ENCODE data around the gene CLSTN1. TPM values are rescaled to one million over a fixed set of nuclear protein-coding genes. Genes with fewer than 3 reads are reported as not detected.
A peak's percentile ranks its signal among the peaks of the same experiment; 100 is the strongest.

Gene CLSTN1
- total and polyA plus RNA-seq, 2 of the 13 experiments (the other 11 are each of a cell fraction or from before 2014, with no cell fraction given), result 19.7 to 29.8 TPM

DNA sequence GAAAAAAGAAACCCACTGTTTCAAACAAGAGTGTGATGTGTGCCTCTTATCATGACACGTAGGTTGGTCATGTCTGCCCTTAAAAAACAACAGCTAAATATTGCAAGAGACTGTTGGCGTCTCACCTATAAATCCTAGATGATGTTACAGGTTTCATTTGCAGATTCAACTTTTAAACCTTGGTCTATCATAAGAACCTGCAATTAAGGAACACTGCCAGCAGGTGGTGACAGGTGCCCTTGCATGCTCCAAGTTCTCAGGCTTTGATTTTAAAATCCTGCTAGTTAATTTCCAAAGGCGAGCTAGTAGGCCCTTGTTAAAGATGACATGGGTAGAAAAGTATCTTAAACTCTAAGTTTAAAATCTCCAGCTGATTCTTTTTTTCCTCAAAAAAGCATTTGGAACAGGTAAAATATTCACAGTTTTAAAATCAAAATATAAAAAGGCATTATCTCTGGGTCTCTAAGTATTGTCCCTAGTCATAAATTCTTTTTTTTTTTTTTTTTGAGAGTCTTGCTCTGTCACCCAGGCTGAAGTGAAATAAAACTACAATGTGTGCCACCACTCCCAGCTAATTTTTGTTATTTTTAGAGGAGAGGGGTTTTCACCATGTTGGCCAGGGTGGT lies 39.1 kb downstream of the CLSTN1 start (continued):
- TF ChIP-seq, protein P1, sequence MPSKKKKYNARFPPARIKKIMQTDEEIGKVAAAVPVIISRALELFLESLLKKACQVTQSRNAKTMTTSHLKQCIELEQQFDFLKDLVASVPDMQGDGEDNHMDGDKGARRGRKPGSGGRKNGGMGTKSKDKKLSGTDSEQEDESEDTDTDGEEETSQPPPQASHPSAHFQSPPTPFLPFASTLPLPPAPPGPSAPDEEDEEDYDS (CRISPR knock-in tag; IDR thresholded peaks at IDR 0.05), result no peak
- TF ChIP-seq ZNF501 (CRISPR knock-in tag; IDR thresholded peaks at IDR 0.05) (no peak), TP53 (CRISPR knock-in tag; conservative IDR thresholded peaks at IDR 0.05) (no peak), MIXL1 (CRISPR knock-in tag; IDR thresholded peaks at IDR 0.05) (0 out of 2 replicates have a peak, but pooled peaks have one; percentile 28), RNF2 (conservative IDR thresholded peaks at IDR 0.05; ENCODE audit: low read depth) (no peak), SMAD3 (CRISPR knock-in tag; IDR thresholded peaks at IDR 0.05) (no peak)
- TF ChIP-seq, protein P2, sequence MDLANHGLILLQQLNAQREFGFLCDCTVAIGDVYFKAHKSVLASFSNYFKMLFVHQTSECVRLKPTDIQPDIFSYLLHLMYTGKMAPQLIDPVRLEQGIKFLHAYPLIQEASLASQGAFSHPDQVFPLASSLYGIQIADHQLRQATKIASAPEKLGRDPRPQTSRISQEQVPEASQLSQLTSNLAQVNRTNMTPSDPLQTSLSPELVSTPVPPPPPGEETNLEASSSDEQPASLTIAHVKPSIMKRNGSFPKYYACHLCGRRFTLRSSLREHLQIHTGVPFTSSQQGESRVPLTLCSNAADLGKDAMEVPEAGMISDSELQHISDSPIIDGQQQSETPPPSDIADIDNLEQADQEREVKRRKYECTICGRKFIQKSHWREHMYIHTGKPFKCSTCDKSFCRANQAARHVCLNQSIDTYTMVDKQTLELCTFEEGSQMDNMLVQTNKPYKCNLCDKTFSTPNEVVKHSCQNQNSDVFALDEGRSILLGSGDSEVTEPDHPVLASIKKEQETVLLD (CRISPR knock-in tag; IDR thresholded peaks at IDR 0.05; ENCODE audit: low read depth), result no peak
- TF ChIP-seq, protein P3, sequence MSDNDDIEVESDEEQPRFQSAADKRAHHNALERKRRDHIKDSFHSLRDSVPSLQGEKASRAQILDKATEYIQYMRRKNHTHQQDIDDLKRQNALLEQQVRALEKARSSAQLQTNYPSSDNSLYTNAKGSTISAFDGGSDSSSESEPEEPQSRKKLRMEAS (IDR thresholded peaks at IDR 0.05), result no peak
- TF ChIP-seq, protein P4, sequence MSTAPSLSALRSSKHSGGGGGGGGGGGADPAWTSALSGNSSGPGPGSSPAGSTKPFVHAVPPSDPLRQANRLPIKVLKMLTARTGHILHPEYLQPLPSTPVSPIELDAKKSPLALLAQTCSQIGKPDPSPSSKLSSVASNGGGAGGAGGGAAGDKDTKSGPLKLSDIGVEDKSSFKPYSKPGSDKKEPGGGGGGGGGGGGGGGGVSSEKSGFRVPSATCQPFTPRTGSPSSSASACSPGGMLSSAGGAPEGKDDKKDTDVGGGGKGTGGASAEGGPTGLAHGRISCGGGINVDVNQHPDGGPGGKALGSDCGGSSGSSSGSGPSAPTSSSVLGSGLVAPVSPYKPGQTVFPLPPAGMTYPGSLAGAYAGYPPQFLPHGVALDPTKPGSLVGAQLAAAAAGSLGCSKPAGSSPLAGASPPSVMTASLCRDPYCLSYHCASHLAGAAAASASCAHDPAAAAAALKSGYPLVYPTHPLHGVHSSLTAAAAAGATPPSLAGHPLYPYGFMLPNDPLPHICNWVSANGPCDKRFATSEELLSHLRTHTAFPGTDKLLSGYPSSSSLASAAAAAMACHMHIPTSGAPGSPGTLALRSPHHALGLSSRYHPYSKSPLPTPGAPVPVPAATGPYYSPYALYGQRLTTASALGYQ (CRISPR knock-in tag; IDR thresholded peaks at IDR 0.05), result no peak

DNA sequence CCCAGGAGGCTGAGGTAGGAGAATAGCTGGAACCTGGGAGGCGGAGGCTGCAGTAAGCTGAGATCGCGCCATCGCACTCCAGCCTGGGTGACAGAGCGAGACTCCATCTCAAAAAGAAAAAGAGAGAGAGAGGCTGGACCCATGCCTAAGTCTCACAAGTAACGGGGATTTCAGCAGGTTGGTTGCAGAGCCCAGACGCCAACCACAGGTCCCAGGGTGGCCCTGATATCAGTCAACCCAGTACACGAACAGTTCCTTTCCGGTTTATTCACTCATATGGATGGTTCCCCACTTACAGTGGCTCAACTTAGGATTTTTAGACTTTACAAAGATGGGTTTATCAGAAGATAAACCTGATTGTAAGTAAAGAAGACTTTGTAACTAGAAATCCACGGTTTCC lies 40.9 kb downstream of the CLSTN1 start:
- ChIA-PET CTCF (ENCODE audit: low intra/inter-chr PET ratio, low total read pairs) (interaction anchor here (2.9 kb wide), 1 partner anchor 84 kb away, joined by 41 read pairs; no protein-coding TSS in a partner anchor), POLR2A (no interaction called here)
- Histone ChIP-seq H3K27ac (ENCODE audit: extremely low read length, insufficient read depth, low read length) (no peak overlapping the region), H3K79me2 (ENCODE audit: insufficient read depth, low read length) (peaks cover 26% of the 10 kb centered on the region), H3K27me3 (ENCODE audit: control insufficient read depth in 1 of 2, insufficient read depth in 2 of 2, low read length in 2 of 2) (no peaks in the 10 kb centered on the region), H3K9ac (ENCODE audit: insufficient read depth, low read depth, low read length) (no peak overlapping the region), H4K20me1 (ENCODE audit: insufficient read depth, low read length) (0 out of 2 replicates have a peak, but pooled peaks cover 3% of the 10 kb centered on the region), H2AFZ (ENCODE audit: low read length) (no peak overlapping the region), H3K4me1 (ENCODE audit: insufficient read depth, low read length) (no peaks in the 10 kb centered on the region), H3K36me3 (replicated peaks in 1 of 2; ENCODE audit: control insufficient read depth in 1 of 2, insufficient read depth in 2 of 2, low read length in 2 of 2) (no peaks in the 10 kb centered on the region), H3K9me3 (ENCODE audit: low read length) (no peaks in the 10 kb centered on the region), H3K4me3 (replicated peaks in 1 of 3; ENCODE audit: insufficient read depth in 1 of 3, low read depth in 2 of 3, low read length in 3 of 3) (no peak overlapping the region), H3K4me2 (ENCODE audit: low read depth, low read length) (no peak overlapping the region)
- ATAC-seq, result no peak
- in situ Hi-C loops (cut with HindIII; ENCODE audit: extremely low pct_ligation_motif_present, low pct_unique_long_range_greater_than_20kb) (no loop called here), intact Hi-C loops (cut with micrococcal nuclease; ENCODE audit: unreplicated experiment) (loop anchor here (5.0 kb wide), 1 partner anchor 44 kb away; no protein-coding TSS in a partner anchor)
- no TSS peak for BruUV-seq (replicated peaks)
- no peak for DNase-seq (ENCODE audit: low spot score)
- over 99% methylated on average over 10 of the region's 10 CpGs for WGBS (ENCODE audit: low lambda C conversion rate)
- TF ChIP-seq CC2D1A (CRISPR knock-in tag; IDR thresholded peaks at IDR 0.05) (no peak), RARA (CRISPR knock-in tag; IDR thresholded peaks at IDR 0.05) (no peak)
- FAIRE-seq, result no peak

Data from HepG2 (cell line).